ENCODE results near the gene CFAP299. TPM values are rescaled to one million over a fixed set of nuclear protein-coding genes. Genes with fewer than 3 reads are reported as not detected.

The CFAP299 gene
- total RNA-seq, 1 donor from 2014 or later, result not detected

DNA sequence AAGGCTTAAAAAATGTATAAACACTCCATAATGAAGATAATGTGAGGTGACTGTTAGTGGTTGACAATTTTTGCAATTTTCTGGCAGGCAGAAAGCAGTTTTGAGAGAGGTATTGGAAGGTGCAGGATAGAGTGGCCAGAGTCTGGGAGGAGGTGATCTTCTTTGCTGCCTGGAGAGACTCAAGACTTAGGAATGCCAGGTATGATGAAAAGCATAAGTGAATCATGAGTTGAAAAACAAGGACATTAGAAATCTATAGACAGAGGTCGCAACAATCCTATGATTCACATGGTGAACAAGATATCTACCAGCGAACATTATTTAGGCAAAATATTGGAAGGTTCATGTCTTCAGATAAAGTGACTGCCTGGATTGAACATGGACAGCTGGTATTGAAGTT lies 118.5 kb downstream of the CFAP299 start:
- Histone ChIP-seq H3K4me2 (ENCODE audit: low read length) (peak overlapping the region; percentile 30), H2AFZ (ENCODE audit: low read depth, low read length) (no peak overlapping the region), H3K27ac (ENCODE audit: low read depth, low read length) (no peak overlapping the region), H3K27me3 (ENCODE audit: insufficient read depth, low read length) (no peaks in the 10 kb centered on the region), H4K20me1 (ENCODE audit: insufficient read depth, low read length) (no peaks in the 10 kb centered on the region), H3K79me2 (ENCODE audit: insufficient read depth, low read length) (no peaks in the 10 kb centered on the region), H3K9ac (ENCODE audit: low read length) (no peak overlapping the region), H3K4me1 (ENCODE audit: insufficient read depth, low read length) (peaks cover 7% of the 10 kb centered on the region), H3K4me3 (ENCODE audit: insufficient read depth, low read depth, low read length) (no peak overlapping the region), H3K36me3 (ENCODE audit: insufficient read depth, low read length) (no peaks in the 10 kb centered on the region), H3K9me3 (ENCODE audit: insufficient read depth, low read depth, low read length) (peaks cover 3% of the 10 kb centered on the region)
- TF ChIP-seq, protein P1, sequence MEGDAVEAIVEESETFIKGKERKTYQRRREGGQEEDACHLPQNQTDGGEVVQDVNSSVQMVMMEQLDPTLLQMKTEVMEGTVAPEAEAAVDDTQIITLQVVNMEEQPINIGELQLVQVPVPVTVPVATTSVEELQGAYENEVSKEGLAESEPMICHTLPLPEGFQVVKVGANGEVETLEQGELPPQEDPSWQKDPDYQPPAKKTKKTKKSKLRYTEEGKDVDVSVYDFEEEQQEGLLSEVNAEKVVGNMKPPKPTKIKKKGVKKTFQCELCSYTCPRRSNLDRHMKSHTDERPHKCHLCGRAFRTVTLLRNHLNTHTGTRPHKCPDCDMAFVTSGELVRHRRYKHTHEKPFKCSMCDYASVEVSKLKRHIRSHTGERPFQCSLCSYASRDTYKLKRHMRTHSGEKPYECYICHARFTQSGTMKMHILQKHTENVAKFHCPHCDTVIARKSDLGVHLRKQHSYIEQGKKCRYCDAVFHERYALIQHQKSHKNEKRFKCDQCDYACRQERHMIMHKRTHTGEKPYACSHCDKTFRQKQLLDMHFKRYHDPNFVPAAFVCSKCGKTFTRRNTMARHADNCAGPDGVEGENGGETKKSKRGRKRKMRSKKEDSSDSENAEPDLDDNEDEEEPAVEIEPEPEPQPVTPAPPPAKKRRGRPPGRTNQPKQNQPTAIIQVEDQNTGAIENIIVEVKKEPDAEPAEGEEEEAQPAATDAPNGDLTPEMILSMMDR (IDR thresholded peaks at IDR 0.05; ENCODE audit: insufficient read depth, low read depth, low read length), result no peak
- Mint-ChIP-seq H3K27ac (ENCODE audit: unreplicated experiment) (no peak overlapping the region), H3K4me1 (ENCODE audit: low read depth, unreplicated experiment) (peaks cover 6% of the 10 kb centered on the region), H3K36me3 (ENCODE audit: low read depth, unreplicated experiment) (no peaks in the 10 kb centered on the region), H3K9me3 (ENCODE audit: unreplicated experiment) (peaks cover 12% of the 10 kb centered on the region), H3K27me3 (ENCODE audit: low read depth, unreplicated experiment) (no peaks in the 10 kb centered on the region), H3K4me3 (ENCODE audit: unreplicated experiment) (no peak overlapping the region)
- peak; percentile 52 for DNase-seq (ENCODE audit: low read depth)
- peak; percentile 5 for FAIRE-seq

DNA sequence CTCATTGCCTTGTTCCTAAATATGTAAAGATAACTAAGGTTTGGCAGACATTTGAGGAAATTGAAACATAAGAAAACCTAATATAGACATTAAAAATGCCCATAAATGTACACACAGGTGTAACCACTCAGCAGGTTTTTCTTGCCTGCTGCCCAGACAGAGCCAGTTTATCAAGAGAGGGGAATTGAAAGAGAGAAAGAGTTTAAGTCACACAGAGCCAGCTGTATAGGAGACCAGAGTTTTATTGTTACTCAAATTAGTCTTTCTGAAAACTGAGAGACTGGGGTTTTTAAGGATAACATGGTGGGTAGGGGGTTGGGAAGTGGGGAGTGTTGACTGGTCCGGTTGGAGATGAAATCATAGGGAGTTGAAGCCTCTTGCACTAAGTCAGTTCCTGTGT lies 119.0 kb downstream of the CFAP299 start:
- Mint-ChIP-seq H3K27me3 (ENCODE audit: low read depth, unreplicated experiment) (no peaks in the 10 kb centered on the region), H3K36me3 (ENCODE audit: low read depth, unreplicated experiment) (no peaks in the 10 kb centered on the region), H3K4me1 (ENCODE audit: low read depth, unreplicated experiment) (peaks cover 6% of the 10 kb centered on the region), H3K27ac (ENCODE audit: unreplicated experiment) (peak overlapping the region; percentile 36), H3K9me3 (ENCODE audit: unreplicated experiment) (peaks cover 12% of the 10 kb centered on the region), H3K4me3 (ENCODE audit: unreplicated experiment) (no peak overlapping the region)
- Histone ChIP-seq H3K27me3 (ENCODE audit: insufficient read depth, low read length) (no peaks in the 10 kb centered on the region), H3K27ac (ENCODE audit: low read depth, low read length) (peak overlapping the region; percentile 0), H4K20me1 (ENCODE audit: insufficient read depth, low read length) (no peaks in the 10 kb centered on the region), H3K4me3 (ENCODE audit: insufficient read depth, low read depth, low read length) (no peak overlapping the region), H2AFZ (ENCODE audit: low read depth, low read length) (no peak overlapping the region), H3K79me2 (ENCODE audit: insufficient read depth, low read length) (no peaks in the 10 kb centered on the region), H3K36me3 (ENCODE audit: insufficient read depth, low read length) (no peaks in the 10 kb centered on the region), H3K4me2 (ENCODE audit: low read length) (peak overlapping the region; percentile 30), H3K9ac (ENCODE audit: low read length) (no peak overlapping the region), H3K4me1 (ENCODE audit: insufficient read depth, low read length) (peaks cover 7% of the 10 kb centered on the region), H3K9me3 (ENCODE audit: insufficient read depth, low read depth, low read length) (peaks cover 3% of the 10 kb centered on the region)
- no peak for FAIRE-seq
- TF ChIP-seq, protein P1 (IDR thresholded peaks at IDR 0.05; ENCODE audit: insufficient read depth, low read depth, low read length), result no peak
- no peak for TF ChIP-seq EZH2 (IDR thresholded peaks at IDR 0.05; ENCODE audit: insufficient read depth, low read length)
- DNase-seq (ENCODE audit: low read depth), result no peak

DNA sequence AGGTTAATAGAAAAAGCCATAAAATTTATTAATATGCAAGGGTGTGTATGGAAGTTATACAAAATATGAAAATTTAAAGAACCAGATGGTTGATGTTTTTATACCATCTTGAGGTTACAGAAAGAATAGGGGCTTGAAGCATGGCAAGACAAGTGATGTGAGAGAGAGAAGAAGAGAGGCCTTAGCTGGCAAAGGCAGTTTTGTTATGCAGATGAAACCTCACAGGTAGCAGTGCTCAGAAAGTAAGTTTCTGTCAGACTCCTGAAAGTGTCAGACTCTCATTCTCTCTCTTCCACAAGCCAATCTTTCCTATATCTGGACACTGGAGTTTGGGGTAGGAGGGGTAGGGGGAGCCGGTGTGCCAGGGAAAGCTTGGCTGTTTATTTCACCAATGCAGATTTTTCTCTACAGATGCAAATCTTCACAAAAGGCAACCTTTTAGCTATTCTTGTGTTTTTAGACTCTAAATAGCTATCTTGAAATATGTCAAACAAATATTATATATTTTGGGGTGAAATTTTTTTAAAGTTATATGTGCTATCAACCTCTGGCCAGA lies 124.5 kb downstream of the CFAP299 start:
- Mint-ChIP-seq H3K9me3 (ENCODE audit: unreplicated experiment) (no peaks in the 10 kb centered on the region), H3K27me3 (ENCODE audit: low read depth, unreplicated experiment) (no peaks in the 10 kb centered on the region), H3K4me3 (ENCODE audit: unreplicated experiment) (no peak overlapping the region), H3K4me1 (ENCODE audit: low read depth, unreplicated experiment) (no peaks in the 10 kb centered on the region), H3K27ac (ENCODE audit: unreplicated experiment) (no peak overlapping the region), H3K36me3 (ENCODE audit: low read depth, unreplicated experiment) (no peaks in the 10 kb centered on the region)
- H3K9ac ChIP-seq (ENCODE audit: low read length), result no peak overlapping the region
- H3K27me3 ChIP-seq (ENCODE audit: insufficient read depth, low read length), result no peaks in the 10 kb centered on the region
- no peak overlapping the region for H2AFZ ChIP-seq (ENCODE audit: low read depth, low read length)
- no peaks in the 10 kb centered on the region for H3K36me3 ChIP-seq (ENCODE audit: insufficient read depth, low read length)
- no peak overlapping the region for H3K4me3 ChIP-seq (ENCODE audit: insufficient read depth, low read depth, low read length)
- no peaks in the 10 kb centered on the region for H3K4me1 ChIP-seq (ENCODE audit: insufficient read depth, low read length)
- H3K4me2 ChIP-seq (ENCODE audit: low read length), result no peak overlapping the region
- H3K9me3 ChIP-seq (ENCODE audit: insufficient read depth, low read depth, low read length), result no peaks in the 10 kb centered on the region
- TF ChIP-seq EZH2 (IDR thresholded peaks at IDR 0.05; ENCODE audit: insufficient read depth, low read length), result no peak
- TF ChIP-seq, protein P1 (IDR thresholded peaks at IDR 0.05; ENCODE audit: insufficient read depth, low read depth, low read length), result no peak
- H4K20me1 ChIP-seq (ENCODE audit: insufficient read depth, low read length), result no peaks in the 10 kb centered on the region
- no peak overlapping the region for H3K27ac ChIP-seq (ENCODE audit: low read depth, low read length)
- no peak for FAIRE-seq
- no peaks in the 10 kb centered on the region for H3K79me2 ChIP-seq (ENCODE audit: insufficient read depth, low read length)
- DNase-seq (ENCODE audit: low read depth), result no peak
